Keratinocyte (primary cell): Measurements from ENCODE around the gene SPATA31D3. TPM values are rescaled to one million over a fixed set of nuclear protein-coding genes. Genes with fewer than 3 reads are reported as not detected.
"Not testable (repeated sequence)": the region's sequence is repeated elsewhere in the genome, so short reads cannot be mapped to it uniquely, and the experiment has no call there.

Source experiments
- DNase-seq: peaks from one replicate; pipeline ENCODE4 v3.0.0-alpha.2; 2011; ENCODE audit warnings: low read depth, missing footprints, low spot score
- FAIRE-seq: peaks from 2 replicates; lab custom pipeline; 2011; peaks lifted over from hg19 to GRCh38; lab: Jason Lieb, UNC
- H2AFZ ChIP-seq: 2 replicates; pipeline ENCODE4 v1.6.0; 2012; ENCODE audit warnings: low read length, control low read depth, inconsistent platforms; ENCODE audit not compliant: control insufficient read depth
- H3K27ac ChIP-seq: 2 replicates; pipeline ENCODE4 v1.5.1; 2011; ENCODE audit warnings: low read length; ENCODE audit not compliant: control insufficient read depth, insufficient read depth
- H3K27me3 ChIP-seq: 3 replicates; pipeline ENCODE4 v1.6.0; 2011; ENCODE audit warnings: low read length; ENCODE audit not compliant: control insufficient read depth, insufficient read depth; ENCODE audit errors: extremely low read depth
- H3K36me3 ChIP-seq, 2 experiments: 2 replicates in 1 of 2; 3 replicates in 1 of 2; pipeline ENCODE4 v1.5.1; 2011; ENCODE audit warnings: low read length in 2 of 2, mild to moderate bottlenecking in 1 of 2; ENCODE audit not compliant: control insufficient read depth in 2 of 2, insufficient read depth in 2 of 2; ENCODE audit errors: extremely low read depth in 1 of 2
- H3K4me1 ChIP-seq: 3 replicates; pipeline ENCODE4 v1.5.1; 2011; ENCODE audit warnings: low read length; ENCODE audit not compliant: control insufficient read depth, insufficient read depth; ENCODE audit errors: extremely low read depth
- H3K4me2 ChIP-seq: 3 replicates; pipeline ENCODE4 v1.6.0; 2011; ENCODE audit warnings: low read depth, low read length; ENCODE audit not compliant: control insufficient read depth, insufficient read depth; ENCODE audit errors: extremely low read depth
- H3K4me3 ChIP-seq, 3 experiments: fragments of 200-600 bp in 1 of 3; sonication (generic) in 1 of 3; 2 replicates in 2 of 3; 3 replicates in 1 of 3; pipeline ENCODE4 v1.5.1; 2011 to 2016; ENCODE audit warnings: low read length in 3 of 3, mild to moderate bottlenecking in 3 of 3, control low read depth in 2 of 3, inconsistent platforms in 1 of 3, low read depth in 1 of 3, mixed read lengths in 1 of 3, mixed run types in 1 of 3, moderate library complexity in 1 of 3; ENCODE audit not compliant: control insufficient read depth in 2 of 3, insufficient read depth in 2 of 3; ENCODE audit errors: extremely low read depth in 1 of 3
- H3K79me2 ChIP-seq: 2 replicates; pipeline ENCODE4 v1.6.0; 2012; ENCODE audit warnings: low read length; ENCODE audit not compliant: control insufficient read depth, insufficient read depth
- H3K9ac ChIP-seq: 3 replicates; pipeline ENCODE4 v1.6.0; 2011; ENCODE audit warnings: low read length; ENCODE audit not compliant: control insufficient read depth, insufficient read depth; ENCODE audit errors: extremely low read depth
- H3K9me1 ChIP-seq: 3 replicates; pipeline ENCODE4 v1.6.0; 2011; ENCODE audit warnings: low read length; ENCODE audit not compliant: control insufficient read depth, insufficient read depth; ENCODE audit errors: extremely low read depth
- H3K9me3 ChIP-seq: 2 replicates; pipeline ENCODE4 v1.5.1; 2012; ENCODE audit warnings: low read depth, low read length; ENCODE audit not compliant: control insufficient read depth
- H4K20me1 ChIP-seq: 3 replicates; pipeline ENCODE4 v1.6.0; 2011; ENCODE audit warnings: low read length; ENCODE audit not compliant: control insufficient read depth, insufficient read depth; ENCODE audit errors: extremely low read depth
- CTCF ChIP-seq, 3 experiments: IDR thresholded peaks in 1 of 3; conservative IDR thresholded peaks in 1 of 3; optimal IDR thresholded peaks in 1 of 3; 2 replicates in 2 of 3; 3 replicates in 1 of 3; pipeline versions ENCODE3 to v1.5.1; 2011; ENCODE audit warnings: low read length in 3 of 3, mild to moderate bottlenecking in 3 of 3, moderate library complexity in 2 of 3, control low read depth in 1 of 3, inconsistent platforms in 1 of 3; ENCODE audit not compliant: insufficient read depth in 2 of 3; ENCODE audit errors: extremely low read depth in 1 of 3
- EZH2 ChIP-seq: IDR thresholded peaks from one replicate; pipeline ENCODE4 v1.6.1; 2012; ENCODE audit warnings: inconsistent platforms, mild to moderate bottlenecking, low read length, moderate library complexity
- dilution Hi-C: fragments of 300-500 bp; cut with MboI; formaldehyde crosslinking; loops from one replicate; pipeline ENCODE4 v1.7.0; 2020; ENCODE audit warnings: low sequenced_read_pairs; ENCODE audit not compliant: extremely low pct_ligation_motif_present
- polyA plus RNA-seq, 5 experiments: library from polyadenylated mRNA; depleted of rRNA in 3 of 5; stranded (reverse) in 3 of 5; stranded (forward) in 1 of 5; unstranded in 1 of 5; fragments of >200 nt; gene quantifications; 1 replicate in 1 of 5; 2 replicates in 3 of 5; 3 replicates in 1 of 5; pipeline versions ENCODE4 v1.2.1 to v1.2.3, GENCODE V29; 2011 to 2012; ENCODE audit warnings: missing spikeins in 2 of 5, low read depth in 1 of 5, low replicate concordance in 1 of 5

Gene SPATA31D3
- polyA plus RNA-seq, 1 donor (not counting 4 experiments of a cell fraction or from before 2014, with no cell fraction given), result not detected

- Histone ChIP-seq H3K79me2 (no peaks in the 10 kb centered on the region), H3K9me3 (no peaks in the 10 kb centered on the region), H3K4me3 (no peak overlapping the region), H3K27me3 (no peaks in the 10 kb centered on the region), H3K4me1 (no peaks in the 10 kb centered on the region), H3K27ac (no peak overlapping the region), H4K20me1 (no peaks in the 10 kb centered on the region), H3K36me3 (no peaks in the 10 kb centered on the region), H3K4me2 (no peak overlapping the region), H2AFZ (no peak overlapping the region), H3K9ac (no peak overlapping the region), H3K9me1 (no peaks in the 10 kb centered on the region)
- TF ChIP-seq CTCF (optimal IDR thresholded peaks at IDR 0.05 in 1 of 3, IDR thresholded peaks at IDR 0.05 in 1 of 3, conservative IDR thresholded peaks at IDR 0.05 in 1 of 3; ENCODE audit: extremely low read depth in 1 of 3, insufficient read depth in 2 of 3, low read length in 3 of 3), result no peak
- no peak for TF ChIP-seq EZH2
- dilution Hi-C loops, result no loop called here
- DNase-seq (no peak), FAIRE-seq (no peak)
Observed at GRCh38 chr9:81912135-81912534, 31.2 kb upstream of the SPATA31D3 start.

- dilution Hi-C loops, result no loop called here
- Histone ChIP-seq H3K9me1 (no peaks in the 10 kb centered on the region), H4K20me1 (no peaks in the 10 kb centered on the region), H3K4me3 (no peak overlapping the region), H3K79me2 (no peaks in the 10 kb centered on the region), H3K27ac (no peak overlapping the region), H3K9ac (no peak overlapping the region), H3K27me3 (no peaks in the 10 kb centered on the region), H3K9me3 (no peaks in the 10 kb centered on the region), H3K4me2 (no peak overlapping the region), H3K4me1 (no peaks in the 10 kb centered on the region), H2AFZ (no peak overlapping the region), H3K36me3 (no peaks in the 10 kb centered on the region)
- TF ChIP-seq EZH2 (no peak), CTCF (optimal IDR thresholded peaks at IDR 0.05 in 1 of 3, IDR thresholded peaks at IDR 0.05 in 1 of 3, conservative IDR thresholded peaks at IDR 0.05 in 1 of 3; ENCODE audit: extremely low read depth in 1 of 3, insufficient read depth in 2 of 3, low read length in 3 of 3) (no peak)
- DNase-seq (no peak), FAIRE-seq (no peak)
Observed at GRCh38 chr9:81915801-81916505, 27.3 kb upstream of the SPATA31D3 start.

GRCh38 chr9:81918507-81918906, 24.8 kb upstream of the SPATA31D3 start:
- H2AFZ ChIP-seq, H3K4me2 ChIP-seq, H3K9ac ChIP-seq, H3K27ac ChIP-seq, H3K36me3 ChIP-seq, H3K9me3 ChIP-seq, H3K27me3 ChIP-seq, FAIRE-seq, H3K4me1 ChIP-seq, dilution Hi-C loops, H4K20me1 ChIP-seq, DNase-seq, H3K9me1 ChIP-seq, H3K4me3 ChIP-seq, H3K79me2 ChIP-seq: not testable (repeated sequence)

- H3K4me2 ChIP-seq, H3K27me3 ChIP-seq, H4K20me1 ChIP-seq, H3K9ac ChIP-seq, H3K79me2 ChIP-seq, H3K27ac ChIP-seq, DNase-seq, H3K4me3 ChIP-seq, H3K9me1 ChIP-seq, FAIRE-seq, H3K9me3 ChIP-seq, H3K36me3 ChIP-seq, H3K4me1 ChIP-seq, dilution Hi-C loops, H2AFZ ChIP-seq: not testable (repeated sequence)
Observed at GRCh38 chr9:81928305-81928704, 15.0 kb upstream of the SPATA31D3 start, which contains the start of gene SPATA31D4. Gene SPATA31D4, plus strand, starts transcription at chr9:81928428. Its CDS starts 86 bp downstream, at chr9:81928514.
